PC-3 (cell line): ENCODE measurements around the gene SSBP2. TPM values are rescaled to one million over a fixed set of nuclear protein-coding genes. Genes with fewer than 3 reads are reported as not detected.

Source experiments
- ATAC-seq: fragments of 200-7000 bp; cut with Tn5 transposase; 2 replicates; pipeline ENCODE4 v1.9.1; 2020; ENCODE audit warnings: mild to moderate bottlenecking, moderate library complexity
- BruUV-seq: library from RNA; stranded (reverse); fragments of 400-500 nt; replicated peaks from 2 replicates; lab custom pipeline; 2021; lab: Mats Ljungman, UMichigan
- CTCF ChIA-PET: fragments of 300-600 bp; sonication (Branson Sonifier 250); formaldehyde crosslinking; loops from one replicate; lab custom pipeline; 2022; ENCODE audit warnings: antibody characterized with exemption; lab: Charles Lee
- POLR2A ChIA-PET: fragments of 300-600 bp; sonication (Branson Sonifier 250); formaldehyde crosslinking; loops from one replicate; lab custom pipeline; 2022; ENCODE audit warnings: antibody characterized with exemption; ENCODE audit not compliant: unreplicated experiment; lab: Charles Lee
- DNase-seq: peaks from one replicate; pipeline ENCODE4 v3.0.0-alpha.2; 2015
- H2AFZ ChIP-seq: fragments of 300-600 bp; sonication (generic); 2 replicates; pipeline ENCODE4 v1.6.0; 2016; ENCODE audit warnings: antibody characterized with exemption, low read length
- H3F3A ChIP-seq: fragments of 300-600 bp; sonication (generic); one replicate; pipeline ENCODE4 v1.6.0; 2017; ENCODE audit warnings: antibody characterized with exemption, low read length, control low read depth, mild to moderate bottlenecking; ENCODE audit not compliant: unreplicated experiment
- H3K27ac ChIP-seq: fragments of 300-600 bp; sonication (generic); 2 replicates; pipeline ENCODE4 v1.5.1; 2016; ENCODE audit warnings: mild to moderate bottlenecking, low read length
- H3K27me3 ChIP-seq: fragments of 300-600 bp; sonication (generic); 2 replicates; pipeline ENCODE4 v1.6.1; 2016; ENCODE audit warnings: low read length, mixed read lengths
- H3K36me3 ChIP-seq: fragments of 300-600 bp; sonication (generic); 2 replicates; pipeline ENCODE4 v1.6.1; 2016; ENCODE audit warnings: low read depth, mixed run types, low read length, mixed read lengths
- H3K4me1 ChIP-seq: fragments of 300-600 bp; sonication (generic); 2 replicates; pipeline ENCODE4 v1.5.1; 2016; ENCODE audit warnings: low read length; ENCODE audit not compliant: insufficient read depth
- H3K4me2 ChIP-seq: fragments of 300-600 bp; sonication (generic); 2 replicates; pipeline ENCODE4 v1.6.0; 2016; ENCODE audit warnings: low read length
- H3K4me3 ChIP-seq: fragments of 300-600 bp; sonication (generic); 2 replicates; pipeline ENCODE4 v1.5.1; 2016; ENCODE audit warnings: mild to moderate bottlenecking, low read length, mixed read lengths
- H3K79me2 ChIP-seq: fragments of 300-600 bp; sonication (generic); 2 replicates; pipeline ENCODE4 v1.6.1; 2017; ENCODE audit warnings: low read length, mixed read lengths
- H3K9ac ChIP-seq: fragments of 300-600 bp; sonication (generic); 2 replicates; pipeline ENCODE4 v1.6.0; 2016; ENCODE audit warnings: mild to moderate bottlenecking, low read length
- H3K9me2 ChIP-seq: fragments of 300-600 bp; sonication (generic); replicated peaks from 2 replicates; pipeline ENCODE4 v1.6.1; 2016; ENCODE audit warnings: mixed run types, low read length, mixed read lengths
- H3K9me3 ChIP-seq: fragments of 300-600 bp; sonication (generic); 2 replicates; pipeline ENCODE4 v1.6.1; 2016; ENCODE audit warnings: low read length, mixed read lengths
- H4K20me1 ChIP-seq: fragments of 300-600 bp; sonication (generic); 2 replicates; pipeline ENCODE4 v1.6.1; 2016; ENCODE audit warnings: low read length, mixed read lengths
- EZH2 ChIP-seq: fragments of 300-600 bp; sonication (generic); IDR thresholded peaks from one replicate; pipeline ENCODE4 v1.6.1; 2017; ENCODE audit warnings: antibody characterized with exemption, mild to moderate bottlenecking, low read length; ENCODE audit not compliant: unreplicated experiment
- EZH2phosphoT487 ChIP-seq: fragments of 300-600 bp; sonication (generic); IDR thresholded peaks from 2 replicates; pipeline ENCODE4 v1.6.1; 2018; ENCODE audit warnings: mild to moderate bottlenecking, antibody characterized with exemption, low read length, borderline replicate concordance
- intact Hi-C: fragments of 100-400 bp; cut with micrococcal nuclease; formaldehyde crosslinking; loops from 2 replicates; pipeline ENCODE4 v1.9.0; 2023
- total RNA-seq: library from RNA; depleted of rRNA; stranded (reverse); fragments of >200 nt; gene quantifications from 2 replicates; pipeline ENCODE4 v1.2.3, GENCODE V29; 2014
- TF ChIP-seq, protein P1 (sequence below): fragments of 300-600 bp; sonication (generic); conservative IDR thresholded peaks from 2 replicates; pipeline ENCODE4 v1.5.1; 2017; ENCODE audit warnings: antibody characterized with exemption, low read depth, mild to moderate bottlenecking, low read length

Gene SSBP2
- total RNA-seq, 1 experiment from 2014 or later = 5.8 TPM

GRCh38 chr5:81773574-81773973 is 22.7 kb upstream of the SSBP2 start:
- H3K36me3 ChIP-seq = no peaks in the 10 kb centered on the region
- H3K27ac ChIP-seq = no peak overlapping the region
- H3K4me1 ChIP-seq = peaks cover 10% of the 10 kb centered on the region
- DNase-seq (no peak), ATAC-seq (no peak)
- POLR2A ChIA-PET = interaction anchor here (0.6 kb wide), 1 partner anchor 78 kb away, joined by 3 read pairs; no protein-coding TSS in a partner anchor
- no peak for TF ChIP-seq EZH2phosphoT487
- TF ChIP-seq, protein P1, sequence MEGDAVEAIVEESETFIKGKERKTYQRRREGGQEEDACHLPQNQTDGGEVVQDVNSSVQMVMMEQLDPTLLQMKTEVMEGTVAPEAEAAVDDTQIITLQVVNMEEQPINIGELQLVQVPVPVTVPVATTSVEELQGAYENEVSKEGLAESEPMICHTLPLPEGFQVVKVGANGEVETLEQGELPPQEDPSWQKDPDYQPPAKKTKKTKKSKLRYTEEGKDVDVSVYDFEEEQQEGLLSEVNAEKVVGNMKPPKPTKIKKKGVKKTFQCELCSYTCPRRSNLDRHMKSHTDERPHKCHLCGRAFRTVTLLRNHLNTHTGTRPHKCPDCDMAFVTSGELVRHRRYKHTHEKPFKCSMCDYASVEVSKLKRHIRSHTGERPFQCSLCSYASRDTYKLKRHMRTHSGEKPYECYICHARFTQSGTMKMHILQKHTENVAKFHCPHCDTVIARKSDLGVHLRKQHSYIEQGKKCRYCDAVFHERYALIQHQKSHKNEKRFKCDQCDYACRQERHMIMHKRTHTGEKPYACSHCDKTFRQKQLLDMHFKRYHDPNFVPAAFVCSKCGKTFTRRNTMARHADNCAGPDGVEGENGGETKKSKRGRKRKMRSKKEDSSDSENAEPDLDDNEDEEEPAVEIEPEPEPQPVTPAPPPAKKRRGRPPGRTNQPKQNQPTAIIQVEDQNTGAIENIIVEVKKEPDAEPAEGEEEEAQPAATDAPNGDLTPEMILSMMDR = no peak
- no peak for TF ChIP-seq EZH2
- H3K4me3 ChIP-seq = no peak overlapping the region
- no peaks in the 10 kb centered on the region for H3K9me3 ChIP-seq
- intact Hi-C loops = no loop called here
- no peaks in the 10 kb centered on the region for H3K79me2 ChIP-seq
- no peak overlapping the region for H3K9ac ChIP-seq
- H3K27me3 ChIP-seq = no peaks in the 10 kb centered on the region
- H3K9me2 ChIP-seq = no peaks in the 10 kb centered on the region
- no peak overlapping the region for H3K4me2 ChIP-seq
- CTCF ChIA-PET = no interaction called here
- no peaks in the 10 kb centered on the region for H3F3A ChIP-seq
- no TSS peak for BruUV-seq
- no peaks in the 10 kb centered on the region for H4K20me1 ChIP-seq
- no peak overlapping the region for H2AFZ ChIP-seq

- Histone ChIP-seq H3K79me2 (no peaks in the 10 kb centered on the region), H3K9ac (no peak overlapping the region), H3K4me2 (no peak overlapping the region), H3K9me3 (no peaks in the 10 kb centered on the region), H4K20me1 (no peaks in the 10 kb centered on the region), H3K36me3 (no peaks in the 10 kb centered on the region), H3K4me1 (peaks cover 10% of the 10 kb centered on the region), H3K9me2 (no peaks in the 10 kb centered on the region), H3K27me3 (no peaks in the 10 kb centered on the region), H3K4me3 (no peak overlapping the region), H3F3A (no peaks in the 10 kb centered on the region), H2AFZ (no peak overlapping the region), H3K27ac (no peak overlapping the region)
- no peak for ATAC-seq
- no peak for TF ChIP-seq EZH2
- TF ChIP-seq, protein P1 = no peak
- TF ChIP-seq EZH2phosphoT487 = no peak
- DNase-seq = no peak
- ChIA-PET CTCF (no interaction called here), POLR2A (interaction anchor here (0.6 kb wide), 1 partner anchor 78 kb away, joined by 3 read pairs; no protein-coding TSS in a partner anchor)
- BruUV-seq = no TSS peak
- intact Hi-C loops = no loop called here
Measured at GRCh38 chr5:81773161-81773560, 22.3 kb upstream of the SSBP2 start.

GRCh38 chr5:81772488-81772887 is 21.6 kb upstream of the SSBP2 start:
- Histone ChIP-seq H3K79me2 (no peaks in the 10 kb centered on the region), H3F3A (no peaks in the 10 kb centered on the region), H3K27ac (no peak overlapping the region), H3K27me3 (no peaks in the 10 kb centered on the region), H3K36me3 (no peaks in the 10 kb centered on the region), H3K9me2 (no peaks in the 10 kb centered on the region), H3K9ac (no peak overlapping the region), H2AFZ (no peak overlapping the region), H3K4me1 (peaks cover 10% of the 10 kb centered on the region), H3K9me3 (no peaks in the 10 kb centered on the region), H3K4me3 (no peak overlapping the region), H3K4me2 (no peak overlapping the region), H4K20me1 (no peaks in the 10 kb centered on the region)
- ATAC-seq (no peak), DNase-seq (no peak)
- TF ChIP-seq EZH2phosphoT487 (no peak), EZH2 (no peak)
- TF ChIP-seq, protein P1 = no peak
- intact Hi-C loops = no loop called here
- no TSS peak for BruUV-seq
- ChIA-PET CTCF (no interaction called here), POLR2A (no interaction called here)
